Activated CD8-positive, alpha-beta T cell treated with anti-CD3 and anti-CD28 coated beads for 36 hours (primary cell): ENCODE data around the gene TRIM6. TPM values are rescaled to one million over a fixed set of nuclear protein-coding genes. Genes with fewer than 3 reads are reported as not detected.

Experiments used
- ATAC-seq: fragments of 200-7000 bp; cut with Tn5 transposase; one replicate; pipeline ENCODE4 v1.10.0; 2021; ENCODE audit warnings: mild to moderate bottlenecking, moderate library complexity
- CTCF ChIA-PET: fragments of 350-600 bp; sonication (Branson Sonifier 250); formaldehyde crosslinking; loops from one replicate; lab custom pipeline; 2021; ENCODE audit warnings: antibody characterized with exemption; lab: Charles Lee
- POLR2A ChIA-PET: fragments of 350-600 bp; sonication (Branson Sonifier 250); formaldehyde crosslinking; loops from one replicate; lab custom pipeline; 2021; ENCODE audit warnings: antibody characterized with exemption; lab: Charles Lee
- DNase-seq: peaks from one replicate; pipeline ENCODE4 v3.0.0-alpha.2; 2020
- H3K27ac Mint-ChIP-seq: one replicate; pipeline ENCODE4 v1.8.0; 2021; ENCODE audit warnings: mild to moderate bottlenecking, mixed read lengths
- H3K27me3 Mint-ChIP-seq: one replicate; pipeline ENCODE4 v1.8.0; 2021; ENCODE audit warnings: mixed read lengths
- H3K36me3 Mint-ChIP-seq: one replicate; pipeline ENCODE4 v1.8.0; 2021; ENCODE audit warnings: low read depth, mixed read lengths
- H3K4me1 Mint-ChIP-seq: one replicate; pipeline ENCODE4 v1.8.0; 2021; ENCODE audit warnings: low read depth, mixed read lengths
- H3K4me3 Mint-ChIP-seq: one replicate; pipeline ENCODE4 v1.8.0; 2021; ENCODE audit warnings: mild to moderate bottlenecking, moderate library complexity, mixed read lengths
- H3K9me3 Mint-ChIP-seq: one replicate; pipeline ENCODE4 v1.8.0; 2021; ENCODE audit warnings: mixed read lengths
- CTCF ChIP-seq: fragments of 200-600 bp; IDR thresholded peaks from one replicate; pipeline ENCODE4 v1.8.0; 2022; ENCODE audit warnings: antibody characterized with exemption, mild to moderate bottlenecking
- intact Hi-C: fragments of 100-400 bp; cut with micrococcal nuclease; formaldehyde crosslinking; loops from one replicate; pipeline ENCODE4 v1.10.0; 2022
- total RNA-seq, 2 experiments: library from RNA; stranded (reverse); gene quantifications; one replicate each; pipeline ENCODE4 v1.2.3, GENCODE V29; 2021

The TRIM6 gene
- total RNA-seq, 2 experiments from 2014 or later, result 0.32 to 0.47 TPM

- H3K4me3 Mint-ChIP-seq, result no peak overlapping the region
These were observed 15.2 kb downstream of the TRIM6 start for GRCh38 chr11:5611627-5612026.

GRCh38 chr11:5618807-5619206 lies 22.4 kb downstream of the TRIM6 start:
- H3K27me3 Mint-ChIP-seq, result no peaks in the 10 kb centered on the region
- H3K27ac Mint-ChIP-seq, result no peak overlapping the region
- H3K9me3 Mint-ChIP-seq, result no peaks in the 10 kb centered on the region
- ChIA-PET CTCF (no interaction called here), POLR2A (no interaction called here)
- no peaks in the 10 kb centered on the region for H3K36me3 Mint-ChIP-seq
- H3K4me3 Mint-ChIP-seq, result no peak overlapping the region
- ATAC-seq, result no peak
- no peak for DNase-seq
- intact Hi-C loops, result no loop called here
- H3K4me1 Mint-ChIP-seq, result peaks cover 5% of the 10 kb centered on the region
- TF ChIP-seq CTCF, result no peak

More at GRCh38 chr11:5611627-5612026, 15.2 kb downstream of the TRIM6 start:
- DNase-seq (no peak), ATAC-seq (no peak)
- intact Hi-C loops, result no loop called here
- no peak overlapping the region for H3K27ac Mint-ChIP-seq
- H3K36me3 Mint-ChIP-seq, result no peaks in the 10 kb centered on the region
- no peaks in the 10 kb centered on the region for H3K9me3 Mint-ChIP-seq
- TF ChIP-seq CTCF, result no peak
- ChIA-PET CTCF (no interaction called here), POLR2A (no interaction called here)
- H3K27me3 Mint-ChIP-seq, result no peaks in the 10 kb centered on the region
- peaks cover 6% of the 10 kb centered on the region for H3K4me1 Mint-ChIP-seq

- TF ChIP-seq CTCF, result no peak
- intact Hi-C loops, result no loop called here
- no peak overlapping the region for H3K27ac Mint-ChIP-seq
- no peaks in the 10 kb centered on the region for H3K36me3 Mint-ChIP-seq
- no peak overlapping the region for H3K4me3 Mint-ChIP-seq
- DNase-seq, result no peak
- ChIA-PET POLR2A (no interaction called here), CTCF (no interaction called here)
- H3K27me3 Mint-ChIP-seq, result no peaks in the 10 kb centered on the region
- H3K4me1 Mint-ChIP-seq, result peaks cover 16% of the 10 kb centered on the region
- ATAC-seq, result no peak
- no peaks in the 10 kb centered on the region for H3K9me3 Mint-ChIP-seq
These were observed 24.4 kb downstream of the TRIM6 start for GRCh38 chr11:5620651-5621521.

GRCh38 chr11:5621580-5621979 lies 25.1 kb downstream of the TRIM6 start:
- H3K27ac Mint-ChIP-seq, result no peak overlapping the region
- intact Hi-C loops, result no loop called here
- no peaks in the 10 kb centered on the region for H3K36me3 Mint-ChIP-seq
- CTCF ChIA-PET, result no interaction called here
- H3K4me1 Mint-ChIP-seq, result peaks cover 23% of the 10 kb centered on the region
- ATAC-seq (no peak), DNase-seq (no peak)
- TF ChIP-seq CTCF, result no peak
- POLR2A ChIA-PET, result no interaction called here
- H3K9me3 Mint-ChIP-seq, result no peaks in the 10 kb centered on the region
- no peak overlapping the region for H3K4me3 Mint-ChIP-seq
- no peaks in the 10 kb centered on the region for H3K27me3 Mint-ChIP-seq

GRCh38 chr11:5622802-5623201 lies 26.4 kb downstream of the TRIM6 start:
- H3K9me3 Mint-ChIP-seq, result no peaks in the 10 kb centered on the region
- no peaks in the 10 kb centered on the region for H3K27me3 Mint-ChIP-seq
- intact Hi-C loops, result no loop called here

More at GRCh38 chr11:5622802-5623201, 26.4 kb downstream of the TRIM6 start:
- Mint-ChIP-seq H3K27ac (peak overlapping the region; percentile 13), H3K4me1 (peaks cover 33% of the 10 kb centered on the region), H3K36me3 (peaks cover 2% of the 10 kb centered on the region), H3K4me3 (peak overlapping the region; percentile 27)
- ChIA-PET CTCF (no interaction called here), POLR2A (no interaction called here)
- DNase-seq (no peak), ATAC-seq (no peak)
- TF ChIP-seq CTCF, result no peak
